Endothelial cell of umbilical vein (primary cell): ENCODE data around the gene MPP3. TPM values are rescaled to one million over a fixed set of nuclear protein-coding genes. Genes with fewer than 3 reads are reported as not detected.
A peak's percentile ranks its signal among the peaks of the same experiment; 100 is the strongest.

Experiments
- BruUV-seq: library from RNA; stranded (reverse); fragments of 400-500 nt; replicated peaks from 2 replicates; lab custom pipeline; 2021; lab: Mats Ljungman, UMichigan
- CTCF ChIA-PET: fragments of 300-600, 350-600 bp; sonication (Branson Sonifier 250); formaldehyde crosslinking; loops from one replicate; lab custom pipeline; 2021; ENCODE audit warnings: antibody characterized with exemption, inconsistent platforms; lab: Charles Lee
- POLR2A ChIA-PET: fragments of 300-600, 350-600 bp; sonication (Branson Sonifier 250); formaldehyde crosslinking; loops from one replicate; lab custom pipeline; 2021; ENCODE audit warnings: antibody characterized with exemption, inconsistent platforms; lab: Charles Lee
- DNase-seq: peaks from one replicate; pipeline ENCODE4 v3.0.0-alpha.2; 2011; ENCODE audit warnings: low read depth, low spot score
- FAIRE-seq: peaks from 2 replicates; lab custom pipeline; 2011; peaks lifted over from hg19 to GRCh38; lab: Jason Lieb, UNC
- H2AFZ ChIP-seq: 2 replicates; pipeline ENCODE4 v1.6.0; 2012; ENCODE audit warnings: low read depth, low read length, control low read depth, inconsistent platforms
- H3K27ac ChIP-seq: 2 replicates; pipeline ENCODE4 v1.5.1; 2011; ENCODE audit warnings: low read depth, mild to moderate bottlenecking, control low read depth, low read length, moderate library complexity; ENCODE audit not compliant: insufficient read depth
- H3K27me3 ChIP-seq, 2 experiments: 2 replicates each; pipeline versions ENCODE4 v1.6.0 to v1.6.1; 2011; ENCODE audit warnings: low read length in 2 of 2, mixed read lengths in 1 of 2; ENCODE audit not compliant: control insufficient read depth in 2 of 2, insufficient read depth in 2 of 2
- H3K36me3 ChIP-seq, 2 experiments: 2 replicates in 1 of 2; 3 replicates in 1 of 2; pipeline ENCODE4 v1.5.1; 2011; ENCODE audit warnings: low read length in 2 of 2, mild to moderate bottlenecking in 1 of 2, moderate library complexity in 1 of 2; ENCODE audit not compliant: control insufficient read depth in 2 of 2, insufficient read depth in 2 of 2; ENCODE audit errors: extremely low read depth in 1 of 2
- H3K4me1 ChIP-seq: 3 replicates; pipeline ENCODE4 v1.5.1; 2011; ENCODE audit warnings: mild to moderate bottlenecking, low read length; ENCODE audit not compliant: control insufficient read depth, insufficient read depth; ENCODE audit errors: extremely low read depth
- H3K4me2 ChIP-seq: 2 replicates; pipeline ENCODE4 v1.6.1; 2011; ENCODE audit warnings: low read length, control low read depth, mixed read lengths; ENCODE audit not compliant: insufficient read depth
- H3K4me3 ChIP-seq, 3 experiments: fragments of 200-600 bp in 1 of 3; sonication (generic), shearing (Covaris generic) in 1 of 3; replicated peaks in 1 of 3; 2 replicates each; pipeline ENCODE4 v1.5.1; 2011 to 2016; ENCODE audit warnings: control low read depth in 3 of 3, low read length in 3 of 3, mild to moderate bottlenecking in 2 of 3, inconsistent platforms in 1 of 3, low read depth in 1 of 3, moderate library complexity in 1 of 3; ENCODE audit not compliant: insufficient read depth in 1 of 3
- H3K79me2 ChIP-seq: 2 replicates; pipeline ENCODE4 v1.6.0; 2012; ENCODE audit warnings: low read length, inconsistent platforms; ENCODE audit not compliant: control insufficient read depth, insufficient read depth
- H3K9ac ChIP-seq: replicated peaks from 2 replicates; pipeline ENCODE3; 2011; ENCODE audit warnings: low read length, control low read depth; ENCODE audit not compliant: insufficient read depth; ENCODE audit errors: extremely low read depth
- H3K9me1 ChIP-seq: replicated peaks from 3 replicates; pipeline ENCODE4 v1.6.0; 2011; ENCODE audit warnings: mild to moderate bottlenecking, low read length; ENCODE audit not compliant: control insufficient read depth, insufficient read depth; ENCODE audit errors: extremely low read depth
- H3K9me3 ChIP-seq: replicated peaks from 2 replicates; pipeline ENCODE4 v1.5.1; 2012; ENCODE audit warnings: low read length, inconsistent platforms; ENCODE audit not compliant: control insufficient read depth, insufficient read depth
- H4K20me1 ChIP-seq: replicated peaks from 2 replicates; pipeline ENCODE3; 2011; ENCODE audit warnings: mild to moderate bottlenecking, low read length; ENCODE audit not compliant: control insufficient read depth, insufficient read depth; ENCODE audit errors: extremely low read depth
- EZH2 ChIP-seq: IDR thresholded peaks from 2 replicates; pipeline ENCODE4 v1.6.1; 2012; ENCODE audit warnings: borderline replicate concordance, low read depth, mild to moderate bottlenecking, moderate library complexity, low read length, inconsistent platforms; ENCODE audit not compliant: severe bottlenecking
- FOS ChIP-seq: IDR thresholded peaks from 2 replicates; pipeline ENCODE4 v1.6.1; 2011; ENCODE audit warnings: mild to moderate bottlenecking, low read length, moderate library complexity, borderline replicate concordance; ENCODE audit not compliant: insufficient read depth
- GATA2 ChIP-seq: IDR thresholded peaks from 2 replicates; pipeline ENCODE4 v1.7.0; 2011; ENCODE audit warnings: low read depth, mild to moderate bottlenecking, moderate library complexity, mixed read lengths, low read length; ENCODE audit not compliant: insufficient read length, insufficient read depth
- POLR2AphosphoS5 ChIP-seq: IDR thresholded peaks from 2 replicates; pipeline ENCODE4 v1.6.1; 2012; ENCODE audit warnings: low read depth, mild to moderate bottlenecking, control low read depth, low read length, moderate library complexity; ENCODE audit not compliant: insufficient read depth
- dilution Hi-C: fragments of 300-500 bp; cut with MboI; formaldehyde crosslinking; loops from one replicate; pipeline ENCODE4 v1.15.0; 2019; ENCODE audit warnings: low sequenced_read_pairs; ENCODE audit not compliant: extremely low pct_ligation_motif_present
- intact Hi-C: fragments of 100-400 bp; cut with micrococcal nuclease; formaldehyde crosslinking; loops from one replicate; pipeline ENCODE4 v1.10.0; 2022
- polyA plus RNA-seq, 4 experiments: library from polyadenylated mRNA; depleted of rRNA in 3 of 4; stranded (reverse) in 3 of 4; unstranded in 1 of 4; fragments of >200 nt; gene quantifications; 2 replicates each; pipeline versions ENCODE4 v1.2.1 to v1.2.3, GENCODE V29; 2011 to 2012; ENCODE audit warnings: missing spikeins in 1 of 4
- total RNA-seq: library from RNA; stranded (reverse); gene quantifications from 2 replicates; pipeline ENCODE4 v1.2.3, GENCODE V29; 2021
- TF ChIP-seq, protein P1 (sequence below): IDR thresholded peaks from 2 replicates; pipeline ENCODE4 v1.6.1; 2011; ENCODE audit not compliant: insufficient read depth, insufficient read length

Gene MPP3
- total and polyA plus RNA-seq, 2 donors (not counting 3 experiments of a cell fraction or from before 2014, with no cell fraction given): 6.1 to 11.3 TPM

DNA sequence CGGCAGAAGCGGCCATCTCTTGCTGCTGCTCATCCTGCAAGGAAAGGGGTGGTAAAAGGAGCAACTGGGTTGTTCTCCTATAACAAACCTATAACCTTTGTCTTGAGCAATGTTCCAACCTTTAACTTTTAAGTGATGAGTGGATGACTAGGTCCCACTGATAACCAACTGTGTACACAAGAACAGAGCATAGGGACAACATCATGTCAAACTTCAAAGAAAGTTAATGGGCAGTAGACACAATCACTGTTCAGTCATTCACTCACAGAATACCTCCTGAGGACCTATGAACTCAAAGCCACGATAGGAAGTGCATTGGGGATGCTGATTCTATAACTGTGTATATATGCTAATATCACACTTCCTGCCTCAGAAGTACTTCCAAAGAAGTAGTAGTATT, 31.1 kb downstream of the MPP3 start:
- CTCF ChIA-PET: no interaction called here
- H3K9me3 ChIP-seq: no peaks in the 10 kb centered on the region
- no peak overlapping the region for H3K4me2 ChIP-seq
- peaks cover 13% of the 10 kb centered on the region for H3K4me1 ChIP-seq
- H3K4me3 ChIP-seq: no peak overlapping the region
- no peaks in the 10 kb centered on the region for H3K36me3 ChIP-seq
- FAIRE-seq (peak; percentile 74), DNase-seq (peak; percentile 30)
- POLR2A ChIA-PET: no interaction called here
- no TSS peak for BruUV-seq
- no peak overlapping the region for H3K27ac ChIP-seq
- no peak overlapping the region for H3K9ac ChIP-seq
- intact Hi-C loops: no loop called here
- no peaks in the 10 kb centered on the region for H3K9me1 ChIP-seq
- dilution Hi-C loops: no loop called here
- no peaks in the 10 kb centered on the region for H3K27me3 ChIP-seq
- TF ChIP-seq, protein P1, sequence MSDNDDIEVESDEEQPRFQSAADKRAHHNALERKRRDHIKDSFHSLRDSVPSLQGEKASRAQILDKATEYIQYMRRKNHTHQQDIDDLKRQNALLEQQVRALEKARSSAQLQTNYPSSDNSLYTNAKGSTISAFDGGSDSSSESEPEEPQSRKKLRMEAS: no peak
- peak; percentile 57 for TF ChIP-seq GATA2
- no peak overlapping the region for H2AFZ ChIP-seq
- H4K20me1 ChIP-seq: no peaks in the 10 kb centered on the region
- H3K79me2 ChIP-seq: no peaks in the 10 kb centered on the region

GRCh38 chr17:43800736-43801135, 32.2 kb downstream of the MPP3 start:
- Histone ChIP-seq H3K36me3 (no peaks in the 10 kb centered on the region), H3K9me3 (no peaks in the 10 kb centered on the region), H3K4me1 (peaks cover 13% of the 10 kb centered on the region), H3K27ac (no peak overlapping the region), H3K9ac (no peak overlapping the region), H2AFZ (no peak overlapping the region), H3K9me1 (no peaks in the 10 kb centered on the region), H3K27me3 (no peaks in the 10 kb centered on the region), H3K79me2 (no peaks in the 10 kb centered on the region), H3K4me3 (no peak overlapping the region), H3K4me2 (no peak overlapping the region), H4K20me1 (no peaks in the 10 kb centered on the region)
- DNase-seq (no peak), FAIRE-seq (no peak)
- BruUV-seq: no TSS peak
- dilution Hi-C loops: no loop called here
- TF ChIP-seq EZH2: no peak
- no peak for TF ChIP-seq POLR2AphosphoS5
- TF ChIP-seq FOS: no peak
- ChIA-PET POLR2A (no interaction called here), CTCF (no interaction called here)
- intact Hi-C loops: no loop called here
